Prostate gland (tissue), 2 donors: ENCODE measurements around the gene MINAR1. TPM values are rescaled to one million over a fixed set of nuclear protein-coding genes. Genes with fewer than 3 reads are reported as not detected.

Source experiments
- DNase-seq: peaks from one replicate; pipeline ENCODE4 v3.0.0-alpha.2; 2019; ENCODE audit warnings: low spot score
- H3K27ac ChIP-seq, 2 donors: fragments of 200-600 bp; sonication (generic); 2 replicates each; pipeline ENCODE4 v1.5.1; 2017 to 2019
- H3K27me3 ChIP-seq: fragments of 200-600 bp; sonication (generic); replicated peaks from 2 replicates; pipeline ENCODE4 v1.5.1; 2019; ENCODE audit not compliant: insufficient read depth
- H3K36me3 ChIP-seq, 2 donors: fragments of 200-600 bp; sonication (generic); 1 replicate in 1 of 2; 2 replicates in 1 of 2; pipeline versions ENCODE4 v1.5.1 to v1.8.1; 2017 to 2019
- H3K4me1 ChIP-seq: fragments of 200-600 bp; sonication (generic); replicated peaks from 2 replicates; pipeline ENCODE4 v1.5.1; 2019
- H3K4me3 ChIP-seq, 2 donors: fragments of 200-600 bp; sonication (generic); 2 replicates each; pipeline ENCODE4 v1.5.1; 2017 to 2019
- H3K9me3 ChIP-seq: fragments of 200-600 bp; sonication (generic); 2 replicates; pipeline ENCODE4 v1.5.1; 2017
- CTCF ChIP-seq, 4 experiments: fragments of 200-600 bp in 2 of 4; fragments of 450-650 bp in 2 of 4; sonication (generic) in 2 of 4; IDR thresholded peaks; 1 replicate in 3 of 4; 2 replicates in 1 of 4; pipeline ENCODE4 v1.5.1; 2016 to 2019; ENCODE audit warnings: antibody characterized with exemption in 4 of 4, mild to moderate bottlenecking in 2 of 4, moderate library complexity in 2 of 4
- POLR2A ChIP-seq: fragments of 450-650 bp; IDR thresholded peaks from one replicate; pipeline ENCODE4 v1.6.1; 2016; ENCODE audit warnings: antibody characterized with exemption, mild to moderate bottlenecking
- POLR2AphosphoS5 ChIP-seq: sonication (generic); formaldehyde crosslinking; IDR thresholded peaks from one replicate; pipeline ENCODE4 v1.6.1; 2017; ENCODE audit warnings: antibody characterized with exemption
- WGBS: methylation state at CpG from one replicate; pipeline ENCODE4 v1.1.5; 2018; 5-methylcytosine and 5-hydroxymethylcytosine counted together
- intact Hi-C: fragments of 100-400 bp; cut with DNase I; formaldehyde crosslinking; loops from one replicate; pipeline ENCODE4 v1.14.2; 2022
- total RNA-seq, 2 donors: library from RNA; depleted of rRNA; stranded (reverse); fragments of >200 nt; gene quantifications; one replicate each; pipeline ENCODE4 v1.1.0, GENCODE V29; 2016

MINAR1 gene
- total RNA-seq, 2 donors from 2014 or later = 0.32 to 0.57 TPM

GRCh38 chr15:79406210-79406609 lies 25.9 kb upstream of the MINAR1 start:
- no peaks in the 10 kb centered on the region for H3K36me3 ChIP-seq
- DNase-seq = no peak
- intact Hi-C loops = no loop called here
- no peaks in the 10 kb centered on the region for H3K4me1 ChIP-seq
- 70% methylated on average over 3 of the region's 3 CpGs for WGBS
- no peak overlapping the region for H3K27ac ChIP-seq
- TF ChIP-seq POLR2A (no peak), CTCF (IDR thresholded peaks at IDR 0.05) (no peak), POLR2AphosphoS5 (no peak)
- H3K27me3 ChIP-seq = no peaks in the 10 kb centered on the region
- H3K4me3 ChIP-seq = no peak overlapping the region
- H3K9me3 ChIP-seq = no peaks in the 10 kb centered on the region

- TF ChIP-seq POLR2AphosphoS5 (no peak), CTCF (IDR thresholded peaks at IDR 0.05) (no peak), POLR2A (no peak)
- no peaks in the 10 kb centered on the region for H3K4me1 ChIP-seq
- H3K9me3 ChIP-seq = no peaks in the 10 kb centered on the region
- no peaks in the 10 kb centered on the region for H3K36me3 ChIP-seq
- no peak overlapping the region for H3K27ac ChIP-seq
- 73% methylated on average over 5 of the region's 5 CpGs for WGBS
- H3K4me3 ChIP-seq = no peak overlapping the region
- intact Hi-C loops = no loop called here
- H3K27me3 ChIP-seq = no peaks in the 10 kb centered on the region
- DNase-seq = no peak
These were observed 24.1 kb upstream of the MINAR1 start for GRCh38 chr15:79408041-79408440.

GRCh38 chr15:79410237-79410636 lies 21.9 kb upstream of the MINAR1 start:
- no peak for DNase-seq
- H3K4me1 ChIP-seq = no peaks in the 10 kb centered on the region
- no peak overlapping the region for H3K27ac ChIP-seq
- H3K36me3 ChIP-seq = no peaks in the 10 kb centered on the region
- intact Hi-C loops = no loop called here
- no peaks in the 10 kb centered on the region for H3K27me3 ChIP-seq
- 82% methylated on average over 2 of the region's 2 CpGs for WGBS
- H3K9me3 ChIP-seq = no peaks in the 10 kb centered on the region
- TF ChIP-seq CTCF (IDR thresholded peaks at IDR 0.05) = no peak
- no peak for TF ChIP-seq POLR2AphosphoS5
- TF ChIP-seq POLR2A = no peak
- no peak overlapping the region for H3K4me3 ChIP-seq

GRCh38 chr15:79412010-79412409 lies 20.1 kb upstream of the MINAR1 start:
- 85% methylated on average over 3 of the region's 3 CpGs for WGBS
- no peaks in the 10 kb centered on the region for H3K4me1 ChIP-seq
- H3K36me3 ChIP-seq = no peaks in the 10 kb centered on the region
- intact Hi-C loops = no loop called here
- DNase-seq = no peak
- TF ChIP-seq POLR2AphosphoS5 = no peak
- TF ChIP-seq POLR2A = no peak
- TF ChIP-seq CTCF (IDR thresholded peaks at IDR 0.05) = no peak
- H3K27me3 ChIP-seq = no peaks in the 10 kb centered on the region
- no peak overlapping the region for H3K27ac ChIP-seq
- H3K4me3 ChIP-seq = no peak overlapping the region
- no peaks in the 10 kb centered on the region for H3K9me3 ChIP-seq

- WGBS = 98% methylated on average over 6 of the region's 6 CpGs
- intact Hi-C loops = no loop called here
- Histone ChIP-seq H3K9me3 (no peaks in the 10 kb centered on the region), H3K36me3 (no peaks in the 10 kb centered on the region), H3K27me3 (no peaks in the 10 kb centered on the region), H3K4me1 (no peaks in the 10 kb centered on the region), H3K27ac (no peak overlapping the region), H3K4me3 (no peak overlapping the region)
- DNase-seq = no peak
- TF ChIP-seq CTCF (IDR thresholded peaks at IDR 0.05) = no peak
- TF ChIP-seq POLR2A = no peak
- no peak for TF ChIP-seq POLR2AphosphoS5
These were observed 19.7 kb upstream of the MINAR1 start for GRCh38 chr15:79412429-79412828.
